Loucy (cell line): ENCODE measurements around the gene CD19.

Source experiments
- H2AFZ ChIP-seq: fragments of 200-600 bp; sonication (generic); 2 replicates; pipeline ENCODE4 v1.6.0; 2016; ENCODE audit warnings: antibody characterized with exemption, mild to moderate bottlenecking, low read length, moderate library complexity
- H3F3A ChIP-seq: fragments of 200-600 bp; 2 replicates; pipeline ENCODE4 v1.6.0; 2016; ENCODE audit warnings: antibody characterized with exemption, low read depth, mild to moderate bottlenecking
- H3K27me3 ChIP-seq: fragments of 200-600 bp; sonication (generic); 2 replicates; pipeline ENCODE4 v1.6.1; 2014; ENCODE audit warnings: low read length, mild to moderate bottlenecking; ENCODE audit not compliant: insufficient read depth, poor library complexity, severe bottlenecking
- H3K36me3 ChIP-seq: fragments of 200-600 bp; sonication (generic); 2 replicates; pipeline ENCODE4 v1.6.1; 2016; ENCODE audit warnings: low read length; ENCODE audit not compliant: insufficient read depth
- H3K4me1 ChIP-seq: fragments of 200-600 bp; sonication (generic); 2 replicates; pipeline ENCODE4 v1.5.1; 2014; ENCODE audit warnings: low read length, mild to moderate bottlenecking; ENCODE audit not compliant: insufficient read depth, poor library complexity, severe bottlenecking
- H3K4me2 ChIP-seq: fragments of 200-600 bp; sonication (generic); 2 replicates; pipeline ENCODE4 v1.6.0; 2014; ENCODE audit warnings: antibody characterized with exemption, low read length, low read depth, mild to moderate bottlenecking; ENCODE audit not compliant: poor library complexity, severe bottlenecking
- H3K4me3 ChIP-seq: fragments of 200-600 bp; sonication (generic); 2 replicates; pipeline ENCODE4 v1.5.1; 2014; ENCODE audit warnings: low read length, mild to moderate bottlenecking, mixed read lengths; ENCODE audit not compliant: poor library complexity, severe bottlenecking
- H3K79me2 ChIP-seq: fragments of 200-600 bp; sonication (generic); 2 replicates; pipeline ENCODE4 v1.6.1; 2014; ENCODE audit warnings: low read length; ENCODE audit not compliant: insufficient read depth
- H3K9ac ChIP-seq: fragments of 200-600 bp; sonication (generic); 2 replicates; pipeline ENCODE4 v1.6.0; 2014; ENCODE audit warnings: mild to moderate bottlenecking, low read depth, low read length, moderate library complexity; ENCODE audit not compliant: poor library complexity, severe bottlenecking
- H3K9me2 ChIP-seq: fragments of 200-600 bp; sonication (generic); replicated peaks from 2 replicates; pipeline ENCODE4 v1.6.1; 2016; ENCODE audit warnings: low read depth, low read length, mixed read lengths
- H3K9me3 ChIP-seq: fragments of 200-600 bp; sonication (generic); 2 replicates; pipeline ENCODE4 v1.6.1; 2014; ENCODE audit warnings: mild to moderate bottlenecking, antibody characterized with exemption, low read length, low read depth; ENCODE audit not compliant: insufficient read depth
- H4K20me1 ChIP-seq: fragments of 200-600 bp; sonication (generic); 2 replicates; pipeline ENCODE4 v1.6.0; 2014; ENCODE audit warnings: antibody characterized with exemption, low read length, mild to moderate bottlenecking; ENCODE audit not compliant: insufficient read depth, poor library complexity, severe bottlenecking
- EZH2phosphoT487 ChIP-seq: fragments of 200-600 bp; IDR thresholded peaks from 2 replicates; pipeline ENCODE4 v1.6.1; 2018; ENCODE audit warnings: antibody characterized with exemption, mild to moderate bottlenecking, moderate library complexity, borderline replicate concordance
- TF ChIP-seq, protein P1 (sequence below): fragments of 200-600 bp; sonication (generic); conservative IDR thresholded peaks from 2 replicates; pipeline ENCODE4 v1.5.1; 2014; ENCODE audit warnings: mild to moderate bottlenecking, antibody characterized with exemption, low read length

Gene CD19

DNA sequence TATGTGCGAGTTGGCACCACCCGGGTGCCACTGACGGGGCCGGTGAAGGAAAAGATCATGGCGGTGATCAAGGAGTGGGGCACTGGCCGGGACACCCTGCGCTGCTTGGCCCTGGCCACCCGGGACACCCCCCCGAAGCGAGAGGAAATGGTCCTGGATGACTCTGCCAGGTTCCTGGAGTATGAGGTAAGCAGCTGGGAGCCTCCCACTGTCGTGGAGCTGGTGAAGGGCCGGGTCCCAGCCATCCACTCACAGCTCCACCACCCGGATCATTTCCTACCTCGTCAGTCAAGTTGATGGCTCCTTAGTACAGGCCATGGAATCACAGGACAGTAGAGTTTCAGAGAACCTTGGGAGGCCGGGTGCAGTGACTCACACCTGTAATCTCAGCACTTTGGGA, 33.5 kb upstream of the CD19 start:
- Histone ChIP-seq H4K20me1 (no peaks in the 10 kb centered on the region), H3K4me2 (no peak overlapping the region), H3K4me1 (no peaks in the 10 kb centered on the region), H2AFZ (no peak overlapping the region), H3K27me3 (no peaks in the 10 kb centered on the region), H3K9me2 (no peaks in the 10 kb centered on the region), H3K9me3 (no peaks in the 10 kb centered on the region), H3F3A (no peaks in the 10 kb centered on the region), H3K79me2 (no peaks in the 10 kb centered on the region), H3K36me3 (no peaks in the 10 kb centered on the region), H3K9ac (no peak overlapping the region), H3K4me3 (no peak overlapping the region)
- no peak for TF ChIP-seq EZH2phosphoT487
- TF ChIP-seq, protein P1, sequence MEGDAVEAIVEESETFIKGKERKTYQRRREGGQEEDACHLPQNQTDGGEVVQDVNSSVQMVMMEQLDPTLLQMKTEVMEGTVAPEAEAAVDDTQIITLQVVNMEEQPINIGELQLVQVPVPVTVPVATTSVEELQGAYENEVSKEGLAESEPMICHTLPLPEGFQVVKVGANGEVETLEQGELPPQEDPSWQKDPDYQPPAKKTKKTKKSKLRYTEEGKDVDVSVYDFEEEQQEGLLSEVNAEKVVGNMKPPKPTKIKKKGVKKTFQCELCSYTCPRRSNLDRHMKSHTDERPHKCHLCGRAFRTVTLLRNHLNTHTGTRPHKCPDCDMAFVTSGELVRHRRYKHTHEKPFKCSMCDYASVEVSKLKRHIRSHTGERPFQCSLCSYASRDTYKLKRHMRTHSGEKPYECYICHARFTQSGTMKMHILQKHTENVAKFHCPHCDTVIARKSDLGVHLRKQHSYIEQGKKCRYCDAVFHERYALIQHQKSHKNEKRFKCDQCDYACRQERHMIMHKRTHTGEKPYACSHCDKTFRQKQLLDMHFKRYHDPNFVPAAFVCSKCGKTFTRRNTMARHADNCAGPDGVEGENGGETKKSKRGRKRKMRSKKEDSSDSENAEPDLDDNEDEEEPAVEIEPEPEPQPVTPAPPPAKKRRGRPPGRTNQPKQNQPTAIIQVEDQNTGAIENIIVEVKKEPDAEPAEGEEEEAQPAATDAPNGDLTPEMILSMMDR: no peak

DNA sequence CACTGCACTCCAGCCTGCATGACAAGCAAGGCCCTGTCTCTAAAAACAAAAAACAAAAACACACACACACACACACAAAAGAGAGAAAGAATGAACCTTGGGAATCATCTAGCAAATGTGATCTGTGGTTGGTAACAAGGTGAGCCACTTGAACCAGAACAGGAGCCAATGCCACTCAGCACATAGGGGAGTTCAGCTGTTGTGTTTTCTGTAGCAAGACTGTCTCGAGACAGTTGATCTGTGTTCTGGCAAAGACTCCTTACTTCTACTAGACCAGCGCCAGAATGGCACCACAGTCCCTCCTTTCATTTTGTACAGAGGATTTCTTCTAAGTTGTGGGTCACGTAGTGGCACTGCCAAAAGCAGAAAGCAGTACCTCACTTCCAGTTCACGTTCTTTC, 32.8 kb upstream of the CD19 start:
- Histone ChIP-seq H4K20me1 (no peaks in the 10 kb centered on the region), H3K4me3 (no peak overlapping the region), H3K4me1 (no peaks in the 10 kb centered on the region), H3K79me2 (no peaks in the 10 kb centered on the region), H3K4me2 (no peak overlapping the region), H3K9me2 (no peaks in the 10 kb centered on the region), H3K9ac (no peak overlapping the region), H2AFZ (no peak overlapping the region), H3K9me3 (no peaks in the 10 kb centered on the region), H3K36me3 (no peaks in the 10 kb centered on the region), H3K27me3 (no peaks in the 10 kb centered on the region), H3F3A (no peaks in the 10 kb centered on the region)
- TF ChIP-seq, protein P1: no peak
- no peak for TF ChIP-seq EZH2phosphoT487

DNA sequence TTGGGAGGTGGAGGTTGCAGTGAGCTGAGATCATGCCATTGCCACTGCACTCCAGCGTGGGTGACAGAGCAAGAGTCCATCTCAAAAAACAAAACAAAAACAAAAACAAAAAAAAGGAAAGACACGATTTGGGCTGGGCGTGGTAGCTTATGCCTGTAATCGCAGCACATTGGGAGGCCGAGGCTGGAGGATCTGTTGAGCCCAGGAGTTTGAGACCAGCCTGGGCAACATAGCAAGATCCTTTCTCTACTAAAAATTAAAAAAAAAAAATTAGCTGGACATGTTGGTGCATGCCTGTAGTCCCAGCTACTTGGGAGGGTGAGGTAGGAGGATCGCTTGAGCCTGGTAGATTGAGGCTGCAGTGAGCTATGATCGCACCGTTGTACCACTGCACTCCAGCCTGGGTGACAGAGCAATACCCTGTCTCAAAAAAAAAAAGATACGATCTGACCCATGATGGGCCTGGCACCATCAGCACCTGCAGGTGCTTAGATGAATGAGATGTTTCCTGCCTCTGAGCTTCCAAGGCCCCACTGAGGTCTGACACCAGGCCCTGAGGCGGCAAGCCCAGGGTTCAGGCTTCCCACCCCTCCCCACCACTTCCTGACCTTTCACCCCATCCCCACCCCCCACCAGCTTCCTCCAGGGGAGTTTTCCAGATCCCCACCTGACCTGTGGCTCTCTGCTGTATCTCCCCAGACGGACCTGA, 31.7 kb upstream of the CD19 start:
- no peaks in the 10 kb centered on the region for H4K20me1 ChIP-seq
- no peaks in the 10 kb centered on the region for H3K36me3 ChIP-seq
- H3F3A ChIP-seq: no peaks in the 10 kb centered on the region
- H3K9ac ChIP-seq: no peak overlapping the region
- no peaks in the 10 kb centered on the region for H3K9me3 ChIP-seq
- H2AFZ ChIP-seq: no peak overlapping the region
- no peaks in the 10 kb centered on the region for H3K9me2 ChIP-seq
- H3K27me3 ChIP-seq: no peaks in the 10 kb centered on the region
- no peaks in the 10 kb centered on the region for H3K4me1 ChIP-seq
- no peak overlapping the region for H3K4me2 ChIP-seq
- H3K4me3 ChIP-seq: no peak overlapping the region
- no peaks in the 10 kb centered on the region for H3K79me2 ChIP-seq
- TF ChIP-seq, protein P1: no peak
- no peak for TF ChIP-seq EZH2phosphoT487
